CD14-positive monocyte (primary cell): Measurements from ENCODE around the gene LIMS2. TPM values are rescaled to one million over a fixed set of nuclear protein-coding genes. Genes with fewer than 3 reads are reported as not detected.
A peak's percentile ranks its signal among the peaks of the same experiment; 100 is the strongest.

Experiments used
- DNase-seq, 3 donors: peaks; one replicate each; pipeline ENCODE4 v3.0.0-alpha.2; 2011 to 2022
- H2AFZ ChIP-seq: 2 replicates; pipeline ENCODE4 v1.6.0; 2012; ENCODE audit warnings: mild to moderate bottlenecking, low read depth, low read length, inconsistent platforms; ENCODE audit not compliant: insufficient read depth, poor library complexity, severe bottlenecking
- H3K27ac ChIP-seq, 2 donors: 1 replicate in 1 of 2; 2 replicates in 1 of 2; pipeline ENCODE4 v1.5.1; 2012 to 2013; ENCODE audit warnings: low read length in 2 of 2, control low read depth in 1 of 2, inconsistent platforms in 1 of 2, low read depth in 1 of 2, mild to moderate bottlenecking in 1 of 2
- H3K27me3 ChIP-seq, 2 donors: one replicate each; pipeline versions ENCODE4 v1.6.0 to v1.6.1; 2011 to 2013; ENCODE audit warnings: low read length in 2 of 2; ENCODE audit not compliant: control insufficient read depth in 2 of 2, insufficient read depth in 2 of 2
- H3K36me3 ChIP-seq, 2 donors: replicated peaks in 1 of 2; 1 replicate in 1 of 2; 2 replicates in 1 of 2; pipeline versions ENCODE4 v1.5.1 to v1.6.1; 2012 to 2013; ENCODE audit warnings: low read length in 2 of 2, control low read depth in 1 of 2, inconsistent platforms in 1 of 2, mild to moderate bottlenecking in 1 of 2; ENCODE audit not compliant: insufficient read depth in 2 of 2, control insufficient read depth in 1 of 2
- H3K4me1 ChIP-seq, 2 donors: 1 replicate in 1 of 2; 2 replicates in 1 of 2; pipeline versions ENCODE4 v1.5.1 to v1.6.1; 2012 to 2013; ENCODE audit warnings: low read length in 2 of 2, control low read depth in 1 of 2, inconsistent platforms in 1 of 2, mild to moderate bottlenecking in 1 of 2, moderate library complexity in 1 of 2; ENCODE audit not compliant: insufficient read depth in 2 of 2, control insufficient read depth in 1 of 2
- H3K4me2 ChIP-seq: replicated peaks from 2 replicates; pipeline ENCODE3; 2012; ENCODE audit warnings: low read length, moderate library complexity, mild to moderate bottlenecking; ENCODE audit not compliant: poor library complexity, severe bottlenecking; ENCODE audit errors: extremely low read depth
- H3K4me3 ChIP-seq, 3 experiments: fragments of 200-600 bp in 1 of 3; sonication (generic) in 1 of 3; replicated peaks in 1 of 3; 1 replicate in 2 of 3; 2 replicates in 1 of 3; pipeline ENCODE4 v1.5.1; 2011 to 2013; ENCODE audit warnings: low read length in 3 of 3, mild to moderate bottlenecking in 3 of 3, control low read depth in 2 of 3, low read depth in 2 of 3, inconsistent platforms in 1 of 3, moderate library complexity in 1 of 3
- H3K79me2 ChIP-seq: 2 replicates; pipeline ENCODE4 v1.6.0; 2012; ENCODE audit warnings: mild to moderate bottlenecking, control low read depth, inconsistent platforms, low read length, moderate library complexity; ENCODE audit not compliant: insufficient read depth
- H3K9ac ChIP-seq: 2 replicates; pipeline ENCODE4 v1.6.0; 2017; ENCODE audit warnings: low read length, mild to moderate bottlenecking; ENCODE audit not compliant: insufficient read depth, poor library complexity, severe bottlenecking
- H3K9me3 ChIP-seq, 2 donors: replicated peaks in 1 of 2; 1 replicate in 1 of 2; 2 replicates in 1 of 2; pipeline versions ENCODE4 v1.5.1 to v1.6.1; 2012 to 2013; ENCODE audit warnings: low read length in 2 of 2, control low read depth in 1 of 2; ENCODE audit not compliant: control insufficient read depth in 1 of 2, insufficient read depth in 1 of 2
- H4K20me1 ChIP-seq: 2 replicates; pipeline ENCODE4 v1.6.0; 2012; ENCODE audit warnings: mild to moderate bottlenecking, low read length, control low read depth, moderate library complexity; ENCODE audit not compliant: insufficient read depth
- H3K27ac Mint-ChIP-seq, 7 donors: one replicate each; pipeline ENCODE4 v1.8.0; 2020; ENCODE audit warnings: mild to moderate bottlenecking in 7 of 7, mixed read lengths in 7 of 7, moderate library complexity in 6 of 7, inconsistent platforms in 2 of 7
- H3K27me3 Mint-ChIP-seq, 3 donors: one replicate each; pipeline ENCODE4 v1.8.0; 2021 to 2022; ENCODE audit warnings: low read depth in 3 of 3, mild to moderate bottlenecking in 3 of 3, mixed read lengths in 3 of 3, moderate library complexity in 3 of 3, inconsistent platforms in 1 of 3
- H3K36me3 Mint-ChIP-seq, 2 donors: one replicate each; pipeline ENCODE4 v1.8.0; 2020; ENCODE audit warnings: mixed read lengths in 2 of 2, inconsistent platforms in 1 of 2, mild to moderate bottlenecking in 1 of 2
- H3K4me1 Mint-ChIP-seq: one replicate; pipeline ENCODE4 v1.8.0; 2020; ENCODE audit warnings: mild to moderate bottlenecking, mixed read lengths
- H3K4me3 Mint-ChIP-seq, 2 donors: one replicate each; pipeline ENCODE4 v1.8.0; 2020; ENCODE audit warnings: mild to moderate bottlenecking in 2 of 2, mixed read lengths in 2 of 2, moderate library complexity in 1 of 2
- H3K9me3 Mint-ChIP-seq, 7 donors: one replicate each; pipeline ENCODE4 v1.8.0; 2020 to 2022; ENCODE audit warnings: mixed read lengths in 7 of 7, mild to moderate bottlenecking in 6 of 7, moderate library complexity in 6 of 7, inconsistent platforms in 2 of 7
- CTCF ChIP-seq: fragments of 200-600 bp; IDR thresholded peaks from one replicate; pipeline ENCODE4 v1.8.0; 2022; ENCODE audit warnings: antibody characterized with exemption, mild to moderate bottlenecking
- WGBS: methylation state at CpG from one replicate; pipeline ENCODE4 v1.1.5; 2013; ENCODE audit warnings: missing lambda C conversion rate; ENCODE audit not compliant: insufficient coverage; 5-methylcytosine and 5-hydroxymethylcytosine counted together
- intact Hi-C, 2 donors: fragments of 100-400 bp; cut with micrococcal nuclease; formaldehyde crosslinking; loops; one replicate each; pipeline versions ENCODE4 v1.15.0 to v1.15.1; 2023
- polyA plus RNA-seq, 3 donors: library from polyadenylated mRNA; depleted of rRNA in 1 of 3; unstranded in 2 of 3; stranded (reverse) in 1 of 3; fragments of 300-500 nt in 2 of 3; fragments of >200 nt in 1 of 3; fragmentation: Illumina TruSeq in 2 of 3; gene quantifications; 1 replicate in 2 of 3; 2 replicates in 1 of 3; pipeline ENCODE4 v1.2.3, GENCODE V29; 2012 to 2021

LIMS2 gene
- polyA plus RNA-seq, 3 donors: 0.13 to 1.3 (median 0.23) TPM

- Histone ChIP-seq H4K20me1 (no peaks in the 10 kb centered on the region), H3K9ac (no peak overlapping the region), H3K27ac (peak overlapping the region; percentile 12 to 27), H3K36me3 (peaks cover 39 to 75% of the 10 kb centered on the region in 2 donors), H3K79me2 (no peaks in the 10 kb centered on the region), H3K4me1 (peaks cover 4 to 14% of the 10 kb centered on the region in 2 donors), H2AFZ (no peak overlapping the region), H3K9me3 (no peaks in the 10 kb centered on the region), H3K27me3 (no peaks in the 10 kb centered on the region), H3K4me2 (no peak overlapping the region), H3K4me3 (no peak overlapping the region)
- Mint-ChIP-seq H3K4me1 (peaks cover 7% of the 10 kb centered on the region), H3K4me3 (no peak overlapping the region), H3K27me3 (no peaks in the 10 kb centered on the region), H3K9me3 (no peaks in the 10 kb centered on the region), H3K27ac (peak overlapping the region in 6 of 7 donors; percentile 37 to 89 (median 72)), H3K36me3 (peaks cover 47 to 72% of the 10 kb centered on the region in 2 donors)
- TF ChIP-seq CTCF: no peak
- 20% methylated on average over 1 of the region's 2 CpGs for WGBS
- DNase-seq: peak in 1 of 3 donors; percentile 18
- intact Hi-C loops: no loop called here
These were observed 37.7 kb upstream of the LIMS2 start for GRCh38 chr2:127712999-127713398.

GRCh38 chr2:127709336-127709735 lies 34.0 kb upstream of the LIMS2 start:
- Mint-ChIP-seq H3K27me3 (no peaks in the 10 kb centered on the region), H3K27ac (peak overlapping the region in 4 of 7 donors; percentile 6 to 61 (median 37)), H3K4me3 (no peak overlapping the region), H3K36me3 (peaks cover 44 to 64% of the 10 kb centered on the region in 2 donors), H3K9me3 (no peaks in the 10 kb centered on the region), H3K4me1 (peaks cover 19% of the 10 kb centered on the region)
- Histone ChIP-seq H3K4me3 (no peak overlapping the region), H3K79me2 (peaks cover 15% of the 10 kb centered on the region), H3K4me2 (no peak overlapping the region), H4K20me1 (peaks cover 18% of the 10 kb centered on the region), H3K27ac (no peak overlapping the region), H3K9me3 (no peaks in the 10 kb centered on the region), H3K9ac (no peak overlapping the region), H2AFZ (no peak overlapping the region), H3K4me1 (peaks cover 14 to 26% of the 10 kb centered on the region in 2 donors), H3K36me3 (peaks cover 27 to 67% of the 10 kb centered on the region in 2 donors), H3K27me3 (no peaks in the 10 kb centered on the region)
- TF ChIP-seq CTCF: no peak
- intact Hi-C loops: loop anchor here (10.0 kb wide), 1 partner anchor 185 kb away; the partner anchor contains the start of gene IWS1 (in 2 of the 2)
- 93% methylated on average over 13 of the region's 13 CpGs for whole genome bisulfite sequencing
- DNase-seq: no peak
